HG02759 (cell line): Measurements from ENCODE around the gene FAAP100.
"Not testable (repeated sequence)": the region's sequence is repeated elsewhere in the genome, so short reads cannot be mapped to it uniquely, and the experiment has no call there.

Source experiments
- ATAC-seq: cut with Tn5 transposase; IDR thresholded peaks from one replicate; pipeline ENCODE4 v1.9.1; 2021; ENCODE audit warnings: mild to moderate bottlenecking, moderate library complexity; ENCODE audit not compliant: unreplicated experiment

The FAAP100 gene

GRCh38 chr17:81539571-81539900 is 12.6 kb downstream of the FAAP100 start:
- ATAC-seq = no peak

- ATAC-seq = no peak
These were observed 13.2 kb downstream of the FAAP100 start for GRCh38 chr17:81538651-81539570.

GRCh38 chr17:81537856-81538555 is 14.1 kb downstream of the FAAP100 start:
- ATAC-seq = no peak

GRCh38 chr17:81537343-81537855 is 14.8 kb downstream of the FAAP100 start:
- ATAC-seq = no peak

GRCh38 chr17:81536299-81537290 is 15.6 kb downstream of the FAAP100 start:
- no peak for ATAC-seq

- no peak for ATAC-seq
These were observed 16.5 kb downstream of the FAAP100 start for GRCh38 chr17:81535480-81536298.

GRCh38 chr17:81535007-81535328 is 17.2 kb downstream of the FAAP100 start:
- no peak for ATAC-seq

- no peak for ATAC-seq
These were observed 17.8 kb downstream of the FAAP100 start for GRCh38 chr17:81534157-81535006.

GRCh38 chr17:81533339-81534141 is 18.6 kb downstream of the FAAP100 start:
- no peak for ATAC-seq

GRCh38 chr17:81532490-81533287 is 19.5 kb downstream of the FAAP100 start:
- no peak for ATAC-seq

GRCh38 chr17:81531998-81532404 is 20.2 kb downstream of the FAAP100 start:
- ATAC-seq = not testable (repeated sequence)

- not testable (repeated sequence) for ATAC-seq
These were observed 21.1 kb downstream of the FAAP100 start for GRCh38 chr17:81531013-81531412.

GRCh38 chr17:81529437-81529803 is 22.7 kb downstream of the FAAP100 start:
- ATAC-seq = no peak

GRCh38 chr17:81528651-81529436 is 23.3 kb downstream of the FAAP100 start:
- ATAC-seq = no peak

GRCh38 chr17:81528384-81528650 is 23.8 kb downstream of the FAAP100 start:
- no peak for ATAC-seq

GRCh38 chr17:81527591-81528383 is 24.4 kb downstream of the FAAP100 start, which contains the start of gene FSCN2:
TSS of gene FSCN2 (plus strand) at chr17:81528377. CDS start at chr17:81528532, 155 bp downstream.
- no peak for ATAC-seq
